HL-60 (cell line): ENCODE results near the gene MRPS31.

Experiments used
- DNase-seq, 2 experiments: peaks; one replicate each; pipeline ENCODE4 v3.0.0-alpha.2; 2010 to 2020; ENCODE audit warnings: low read depth in 1 of 2, low spot score in 1 of 2
- H3K27ac ChIP-seq: fragments of 250-450 bp; sonication (Bioruptor Pico); replicated peaks from 2 replicates; pipeline ENCODE4 v1.5.1; 2020; ENCODE audit warnings: mild to moderate bottlenecking, moderate library complexity
- H3K27me3 ChIP-seq: fragments of 250-450 bp; sonication (Bioruptor Pico); 2 replicates; pipeline ENCODE4 v1.5.1; 2021; ENCODE audit warnings: mild to moderate bottlenecking, moderate library complexity; ENCODE audit not compliant: insufficient read depth, poor library complexity, severe bottlenecking
- H3K4me3 ChIP-seq: replicated peaks from 2 replicates; pipeline ENCODE4 v1.5.1; 2011; ENCODE audit warnings: mild to moderate bottlenecking, control low read depth, low read length; ENCODE audit not compliant: insufficient read depth
- GABPA ChIP-seq: IDR thresholded peaks from 2 replicates; pipeline ENCODE4 v1.6.1; 2012; ENCODE audit warnings: low read depth
- POLR2AphosphoS5 ChIP-seq: IDR thresholded peaks from 2 replicates; pipeline ENCODE4 v1.6.1; 2012; ENCODE audit warnings: low read depth
- SPI1 ChIP-seq: IDR thresholded peaks from 2 replicates; pipeline ENCODE4 v1.6.1; 2012; ENCODE audit warnings: low read depth, mild to moderate bottlenecking, borderline replicate concordance
- TF ChIP-seq, protein P1 (sequence below): IDR thresholded peaks from 2 replicates; pipeline ENCODE4 v1.6.1; 2012; ENCODE audit warnings: low read depth; ENCODE audit not compliant: insufficient replicate concordance
- TF ChIP-seq, protein P2 (sequence below): IDR thresholded peaks from one replicate; pipeline ENCODE4 v1.5.1; 2011; ENCODE audit warnings: low read length, control low read depth, inconsistent platforms; ENCODE audit not compliant: insufficient read depth

Gene MRPS31

DNA sequence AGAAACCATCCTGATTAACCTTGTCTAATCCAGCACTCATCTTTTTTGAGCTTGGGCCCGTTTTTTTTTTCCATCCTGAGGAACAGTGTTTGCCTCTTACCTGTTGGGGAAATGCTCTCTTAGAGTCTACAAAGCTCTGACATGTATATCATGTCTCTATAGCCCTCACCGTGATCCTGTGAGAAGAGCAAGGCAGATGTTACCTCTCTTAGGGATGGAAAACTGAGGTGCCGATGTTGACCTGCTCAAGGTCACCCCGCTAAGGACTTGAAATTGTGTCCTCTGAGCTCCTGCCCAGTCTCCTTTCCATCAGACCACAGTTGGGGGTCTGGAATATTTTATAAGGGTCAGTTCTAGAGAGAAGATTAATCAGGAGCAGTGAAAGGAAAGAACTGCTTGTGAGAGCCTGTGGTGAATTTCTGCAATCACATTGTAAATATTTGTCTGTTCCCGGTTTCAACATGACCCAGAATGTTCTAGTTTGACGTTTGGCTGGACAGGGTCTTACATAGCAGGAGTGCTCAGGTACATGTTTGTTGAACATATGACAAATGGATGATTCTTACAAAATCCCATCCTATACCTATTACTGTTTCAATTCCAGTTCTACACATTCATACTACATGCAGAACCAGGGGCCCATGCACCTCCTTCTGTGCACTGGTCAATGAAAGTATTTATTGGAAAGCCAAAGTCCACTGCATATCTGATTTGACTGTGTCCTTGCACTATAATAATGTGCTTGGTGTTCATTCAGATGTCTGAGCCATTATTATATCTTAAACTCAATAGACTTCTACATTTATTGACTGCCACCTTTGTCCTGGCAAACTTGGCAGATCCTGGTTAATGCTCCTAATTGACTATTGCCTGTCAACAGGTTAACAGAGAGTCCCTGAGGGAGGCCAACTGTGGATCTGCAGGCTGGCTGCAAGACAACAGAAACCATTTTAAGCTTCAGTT is 30.5 kb upstream of the MRPS31 start:
- no peak overlapping the region for H3K4me3 ChIP-seq
- TF ChIP-seq GABPA: no peak
- TF ChIP-seq, protein P1, sequence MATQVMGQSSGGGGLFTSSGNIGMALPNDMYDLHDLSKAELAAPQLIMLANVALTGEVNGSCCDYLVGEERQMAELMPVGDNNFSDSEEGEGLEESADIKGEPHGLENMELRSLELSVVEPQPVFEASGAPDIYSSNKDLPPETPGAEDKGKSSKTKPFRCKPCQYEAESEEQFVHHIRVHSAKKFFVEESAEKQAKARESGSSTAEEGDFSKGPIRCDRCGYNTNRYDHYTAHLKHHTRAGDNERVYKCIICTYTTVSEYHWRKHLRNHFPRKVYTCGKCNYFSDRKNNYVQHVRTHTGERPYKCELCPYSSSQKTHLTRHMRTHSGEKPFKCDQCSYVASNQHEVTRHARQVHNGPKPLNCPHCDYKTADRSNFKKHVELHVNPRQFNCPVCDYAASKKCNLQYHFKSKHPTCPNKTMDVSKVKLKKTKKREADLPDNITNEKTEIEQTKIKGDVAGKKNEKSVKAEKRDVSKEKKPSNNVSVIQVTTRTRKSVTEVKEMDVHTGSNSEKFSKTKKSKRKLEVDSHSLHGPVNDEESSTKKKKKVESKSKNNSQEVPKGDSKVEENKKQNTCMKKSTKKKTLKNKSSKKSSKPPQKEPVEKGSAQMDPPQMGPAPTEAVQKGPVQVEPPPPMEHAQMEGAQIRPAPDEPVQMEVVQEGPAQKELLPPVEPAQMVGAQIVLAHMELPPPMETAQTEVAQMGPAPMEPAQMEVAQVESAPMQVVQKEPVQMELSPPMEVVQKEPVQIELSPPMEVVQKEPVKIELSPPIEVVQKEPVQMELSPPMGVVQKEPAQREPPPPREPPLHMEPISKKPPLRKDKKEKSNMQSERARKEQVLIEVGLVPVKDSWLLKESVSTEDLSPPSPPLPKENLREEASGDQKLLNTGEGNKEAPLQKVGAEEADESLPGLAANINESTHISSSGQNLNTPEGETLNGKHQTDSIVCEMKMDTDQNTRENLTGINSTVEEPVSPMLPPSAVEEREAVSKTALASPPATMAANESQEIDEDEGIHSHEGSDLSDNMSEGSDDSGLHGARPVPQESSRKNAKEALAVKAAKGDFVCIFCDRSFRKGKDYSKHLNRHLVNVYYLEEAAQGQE: no peak
- no peak for TF ChIP-seq POLR2AphosphoS5
- TF ChIP-seq SPI1: no peak
- TF ChIP-seq, protein P2, sequence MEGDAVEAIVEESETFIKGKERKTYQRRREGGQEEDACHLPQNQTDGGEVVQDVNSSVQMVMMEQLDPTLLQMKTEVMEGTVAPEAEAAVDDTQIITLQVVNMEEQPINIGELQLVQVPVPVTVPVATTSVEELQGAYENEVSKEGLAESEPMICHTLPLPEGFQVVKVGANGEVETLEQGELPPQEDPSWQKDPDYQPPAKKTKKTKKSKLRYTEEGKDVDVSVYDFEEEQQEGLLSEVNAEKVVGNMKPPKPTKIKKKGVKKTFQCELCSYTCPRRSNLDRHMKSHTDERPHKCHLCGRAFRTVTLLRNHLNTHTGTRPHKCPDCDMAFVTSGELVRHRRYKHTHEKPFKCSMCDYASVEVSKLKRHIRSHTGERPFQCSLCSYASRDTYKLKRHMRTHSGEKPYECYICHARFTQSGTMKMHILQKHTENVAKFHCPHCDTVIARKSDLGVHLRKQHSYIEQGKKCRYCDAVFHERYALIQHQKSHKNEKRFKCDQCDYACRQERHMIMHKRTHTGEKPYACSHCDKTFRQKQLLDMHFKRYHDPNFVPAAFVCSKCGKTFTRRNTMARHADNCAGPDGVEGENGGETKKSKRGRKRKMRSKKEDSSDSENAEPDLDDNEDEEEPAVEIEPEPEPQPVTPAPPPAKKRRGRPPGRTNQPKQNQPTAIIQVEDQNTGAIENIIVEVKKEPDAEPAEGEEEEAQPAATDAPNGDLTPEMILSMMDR: no peak
- no peak for DNase-seq

DNA sequence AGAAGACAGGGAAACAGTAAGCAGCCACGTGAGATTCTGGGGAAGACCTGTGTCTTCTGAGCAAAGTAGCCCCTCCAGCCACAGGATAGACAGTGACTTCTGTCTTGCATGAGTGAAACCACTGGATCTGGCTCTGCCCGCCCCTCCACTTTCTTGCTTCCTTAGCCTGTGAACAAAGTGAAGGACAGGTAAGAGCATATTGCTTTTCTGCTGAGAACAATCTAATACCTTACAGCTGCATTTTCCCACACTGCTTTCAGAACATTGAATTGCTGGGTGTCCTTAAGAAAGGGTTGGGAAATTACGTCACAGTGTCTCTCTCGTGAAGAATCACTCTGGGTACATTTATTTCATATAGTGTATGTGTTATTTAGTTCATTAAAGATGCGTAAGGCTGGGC is 29.6 kb upstream of the MRPS31 start:
- Histone ChIP-seq H3K27ac (no peak overlapping the region), H3K27me3 (no peaks in the 10 kb centered on the region), H3K4me3 (no peak overlapping the region)
- TF ChIP-seq, protein P2: no peak
- TF ChIP-seq, protein P1: no peak
- TF ChIP-seq GABPA: no peak
- no peak for DNase-seq

More for the DNA sequence above, 30.5 kb upstream of the MRPS31 start:
- Histone ChIP-seq H3K27me3 (no peaks in the 10 kb centered on the region), H3K27ac (no peak overlapping the region)

DNA sequence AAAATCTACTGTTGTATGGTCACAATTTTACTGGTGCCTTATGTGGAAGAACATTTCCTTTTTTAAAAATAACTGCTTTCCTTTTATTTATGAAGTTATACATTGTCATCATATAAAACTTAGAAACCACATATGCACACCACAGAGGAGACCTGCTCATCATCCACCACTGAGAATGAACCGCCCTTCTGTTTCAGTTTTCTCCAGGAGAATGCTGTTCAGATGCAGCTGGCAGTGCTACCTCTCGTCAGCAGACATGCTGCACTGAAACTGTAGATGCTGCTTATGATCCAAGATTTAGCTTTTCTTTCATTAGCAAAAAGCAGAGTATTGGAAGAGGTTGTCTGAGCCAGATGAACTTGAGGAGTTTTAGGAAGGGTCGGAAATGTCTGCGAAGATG is 28.5 kb upstream of the MRPS31 start:
- H3K27ac ChIP-seq: no peak overlapping the region

More for the DNA sequence above, 28.5 kb upstream of the MRPS31 start:
- TF ChIP-seq POLR2AphosphoS5 (no peak), GABPA (no peak), SPI1 (no peak)
- TF ChIP-seq, protein P1: no peak
- TF ChIP-seq, protein P2: no peak
- Histone ChIP-seq H3K4me3 (no peak overlapping the region), H3K27me3 (no peaks in the 10 kb centered on the region)
- no peak for DNase-seq
